Kasumi-1 (cell line): ENCODE data around the gene SLC25A43.
"Not testable (repeated sequence)": the region's sequence is repeated elsewhere in the genome, so short reads cannot be mapped to it uniquely, and the experiment has no call there.

Experiments
- DNase-seq, 2 experiments: peaks; one replicate each; lab custom pipeline; 2025; lab: John Stamatoyannopoulos, UW

The SLC25A43 gene

GRCh38 chrX:119410027-119410819 lies 11.1 kb downstream of the SLC25A43 start:
- DNase-seq, result no peak

- no peak for DNase-seq
Measured at GRCh38 chrX:119410854-119411253, 11.7 kb downstream of the SLC25A43 start.

DNA sequence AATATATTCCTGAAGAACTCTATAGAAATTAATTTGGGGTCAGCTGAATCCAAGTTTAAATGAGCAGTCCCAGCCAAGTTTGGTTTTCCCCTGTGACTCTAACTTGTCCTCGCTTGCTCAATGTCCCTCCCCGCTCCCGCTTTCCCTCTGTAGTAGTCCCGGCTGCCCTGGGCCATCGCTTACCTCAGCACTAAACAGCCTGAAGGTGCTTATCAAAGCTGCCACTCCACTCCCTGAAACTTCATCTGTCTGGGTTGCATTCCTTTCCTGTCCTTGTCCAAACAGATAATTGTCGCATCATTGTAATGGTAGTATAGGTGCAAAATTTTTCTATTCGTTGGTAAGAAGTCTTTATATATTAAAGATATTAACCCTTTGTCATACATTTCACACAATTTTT lies 12.8 kb downstream of the SLC25A43 start:
- no peak for DNase-seq

- no peak for DNase-seq
Measured at GRCh38 chrX:119417376-119417775, 18.2 kb downstream of the SLC25A43 start.

- peak; percentile 9 to 26 for DNase-seq
Measured at GRCh38 chrX:119417842-119418241, 18.7 kb downstream of the SLC25A43 start.

GRCh38 chrX:119419146-119419545 lies 20.0 kb downstream of the SLC25A43 start:
- DNase-seq, result no peak

DNA sequence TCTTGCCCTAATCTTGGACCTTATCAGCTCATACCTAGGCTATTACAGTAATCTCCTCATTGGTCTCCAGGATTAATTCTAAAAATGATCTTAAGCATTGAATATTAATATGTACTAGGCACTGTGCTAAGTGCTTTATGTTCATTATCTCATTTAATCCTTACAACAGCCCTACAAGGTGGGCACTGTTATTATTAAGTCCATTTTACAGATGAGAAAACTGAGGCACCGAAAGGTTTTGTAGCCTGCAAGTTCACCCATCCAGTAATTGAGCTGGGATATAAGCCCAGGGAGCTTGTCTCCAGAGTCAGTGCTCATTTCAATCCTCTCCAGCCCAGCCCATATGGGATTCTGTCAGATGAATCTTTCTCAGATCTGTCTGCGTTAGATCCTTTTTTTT lies 20.8 kb downstream of the SLC25A43 start:
- DNase-seq, result no peak

GRCh38 chrX:119421016-119421705 lies 22.0 kb downstream of the SLC25A43 start:
- DNase-seq, result no peak

- DNase-seq, result no peak
Measured at GRCh38 chrX:119423631-119424030, 24.5 kb downstream of the SLC25A43 start.

DNA sequence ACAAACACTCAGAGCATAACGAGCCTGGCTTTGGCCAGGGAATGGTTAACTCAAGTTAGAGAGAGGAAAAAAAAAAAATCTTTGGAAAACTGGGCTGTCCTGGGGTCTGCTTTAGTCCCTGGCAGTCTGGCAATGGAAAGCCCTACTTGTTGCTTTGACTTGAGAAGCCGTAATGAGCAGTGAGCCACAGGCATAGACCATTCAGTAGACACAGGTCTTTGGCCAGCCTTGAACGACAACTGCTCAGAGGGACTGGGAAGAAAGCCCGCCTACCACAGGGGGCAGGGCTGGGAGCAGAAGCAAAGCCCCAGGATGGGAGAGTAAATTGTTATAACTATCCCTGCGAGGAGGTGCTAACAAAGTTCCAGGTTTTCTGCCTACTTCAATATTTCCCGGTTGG lies 25.9 kb downstream of the SLC25A43 start:
- no peak for DNase-seq

DNA sequence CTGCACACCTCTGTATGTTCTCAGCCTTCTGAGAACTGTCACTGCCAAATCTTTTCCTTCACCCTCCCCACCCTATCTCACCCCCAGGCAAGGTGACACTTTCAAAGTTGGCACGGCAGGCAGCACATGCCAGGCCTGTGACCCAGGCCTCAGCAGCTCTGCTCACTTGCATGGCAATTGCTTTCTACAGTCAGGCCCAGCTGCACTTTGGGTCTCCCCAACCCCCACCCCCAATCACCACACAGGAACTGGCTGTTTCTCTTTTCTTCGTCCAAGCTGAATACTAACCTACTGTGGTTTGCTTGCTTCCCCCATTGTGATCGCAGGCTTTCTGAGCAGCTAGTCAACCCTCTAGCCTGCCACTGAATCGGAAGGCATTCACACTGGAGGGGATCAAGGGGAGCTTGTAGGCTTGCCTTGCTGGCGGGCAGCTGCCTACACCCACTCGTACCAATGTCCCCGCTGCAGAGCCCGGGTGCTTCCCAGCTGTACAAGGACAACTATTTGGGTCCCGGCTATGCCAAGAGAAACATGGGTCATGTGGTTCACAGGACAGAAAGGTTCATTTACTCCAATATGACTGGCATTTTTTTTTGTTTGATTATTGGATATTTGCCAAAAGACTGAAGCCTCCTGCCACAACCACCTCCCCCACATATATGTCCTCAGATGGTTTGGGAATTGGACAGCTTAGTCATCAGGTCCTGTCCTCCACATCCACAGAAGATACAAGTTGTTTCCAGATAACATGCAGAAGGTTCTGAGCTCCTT lies 28.1 kb downstream of the SLC25A43 start:
- DNase-seq, result peak; percentile 76 to 86

GRCh38 chrX:119427795-119428185 lies 28.7 kb downstream of the SLC25A43 start:
- no peak for DNase-seq

- DNase-seq, result no peak
Measured at GRCh38 chrX:119429471-119429870, 30.3 kb downstream of the SLC25A43 start.

GRCh38 chrX:119441295-119441694 lies 42.2 kb downstream of the SLC25A43 start:
- DNase-seq, result not testable (repeated sequence)

DNA sequence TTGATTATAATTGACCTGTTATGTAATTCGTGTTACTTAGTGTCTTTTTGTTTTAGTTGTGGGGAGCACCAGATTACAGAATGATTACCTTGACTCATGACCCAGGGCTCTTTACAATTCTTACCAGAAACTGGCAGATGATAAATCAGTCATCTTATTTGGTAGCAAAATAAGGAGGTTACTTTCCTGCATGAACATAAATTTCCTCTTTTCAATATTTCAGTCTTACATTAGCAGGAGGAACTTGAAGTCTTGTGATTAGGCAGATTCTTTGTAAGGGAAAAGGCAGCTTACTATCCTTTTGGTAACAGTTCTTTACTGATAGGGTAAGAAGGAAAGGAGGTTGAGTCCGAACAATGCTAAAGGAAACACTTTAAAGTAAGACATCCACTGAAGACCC lies 43.1 kb downstream of the SLC25A43 start:
- no peak for DNase-seq

DNA sequence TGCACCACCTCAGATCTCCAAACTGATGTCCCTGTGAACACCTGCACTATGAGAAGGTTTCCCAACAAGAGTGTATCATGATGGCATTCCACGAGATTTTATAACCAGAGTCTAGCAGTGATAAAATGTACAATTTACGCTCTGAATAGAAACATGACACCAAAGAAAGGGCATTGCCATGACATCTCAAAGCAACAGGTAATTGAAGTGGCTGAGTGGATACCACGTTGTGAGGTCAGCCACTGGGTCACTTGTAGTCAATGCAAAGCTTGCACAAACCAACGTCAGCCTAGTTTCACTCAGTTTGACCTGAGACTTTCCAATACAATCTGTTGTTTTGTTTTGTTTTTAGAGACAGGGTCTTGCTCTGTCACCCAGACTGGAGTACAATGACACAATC lies 54.1 kb downstream of the SLC25A43 start:
- no peak for DNase-seq

- no peak for DNase-seq
Measured at GRCh38 chrX:119455264-119455663, 56.1 kb downstream of the SLC25A43 start.

DNA sequence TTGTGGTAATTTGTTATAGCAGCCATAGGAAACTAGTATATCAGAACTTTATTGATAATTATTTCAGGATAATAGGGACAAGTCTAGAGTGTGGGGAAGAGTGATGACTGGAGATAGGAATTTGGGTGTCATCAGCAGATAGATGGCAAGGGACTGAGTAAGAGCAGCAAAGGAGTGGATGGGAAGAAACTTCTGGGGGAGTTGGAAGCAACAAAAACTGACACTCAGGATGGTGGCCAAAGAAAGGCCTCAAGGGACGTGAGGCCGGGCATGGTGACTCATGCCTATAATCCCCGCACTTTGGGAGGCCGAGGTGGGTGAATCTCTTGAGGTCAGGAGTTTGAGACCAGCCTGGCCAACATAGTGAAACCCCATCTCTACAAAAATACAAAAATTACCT lies 60.0 kb downstream of the SLC25A43 start:
- DNase-seq, result no peak

GRCh38 chrX:119465555-119465954 lies 66.4 kb downstream of the SLC25A43 start:
- DNase-seq, result no peak

- DNase-seq, result no peak
Measured at GRCh38 chrX:119466970-119467369, 67.8 kb downstream of the SLC25A43 start.

- DNase-seq, result no peak
Measured at GRCh38 chrX:119467433-119467832, 68.3 kb downstream of the SLC25A43 start.

DNA sequence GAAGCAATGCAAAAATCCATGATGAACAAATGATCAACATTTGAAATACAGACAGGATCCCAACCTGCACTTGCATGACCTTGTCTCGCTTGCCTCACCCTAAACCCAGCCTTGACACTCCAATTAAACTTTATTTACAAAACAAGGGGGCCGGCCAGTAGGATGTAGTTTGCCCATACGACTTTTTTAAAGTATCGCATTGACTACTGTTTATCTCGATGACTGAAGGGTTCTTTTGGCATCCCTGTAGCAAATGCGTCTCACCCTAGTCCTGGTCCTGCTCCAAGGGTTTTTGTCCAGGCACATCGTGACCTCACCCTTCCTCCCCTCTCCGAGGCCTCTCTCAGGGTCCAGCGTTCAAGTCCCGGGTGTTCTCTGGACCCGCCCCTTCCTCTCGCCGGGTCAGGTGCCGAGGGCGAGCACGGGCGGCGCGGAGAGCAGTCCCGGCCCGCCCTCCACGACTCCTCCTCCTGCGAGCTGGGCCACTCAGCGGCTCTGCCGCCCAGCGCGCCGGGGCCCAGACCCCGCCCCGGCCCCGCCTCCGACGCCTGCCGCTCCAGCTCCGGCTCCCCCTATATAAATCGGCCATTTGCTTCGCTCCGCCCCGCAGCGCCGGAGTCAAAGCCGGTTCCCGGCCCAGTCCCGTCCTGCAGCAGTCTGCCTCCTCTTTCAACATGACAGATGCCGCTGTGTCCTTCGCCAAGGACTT lies 68.9 kb downstream of the SLC25A43 start, which contains the start of gene SLC25A5:
Gene SLC25A5, plus strand, starts transcription at position 603 of the 709 bp plus-strand sequence. Its CDS starts 72 bp downstream, at position 675.
- DNase-seq, result peak; percentile 72 to 76
